Activated CD4-positive, alpha-beta T cell treated with anti-CD3 and anti-CD28 coated beads, Interleukin-2, Interleukin-4, amounts not matched to agents 100 ng/mL and 50 ng/mL, durations not matched to agents 16 hours and 8 hours (primary cell): ENCODE measurements around the gene OCIAD2.
A peak's percentile ranks its signal among the peaks of the same experiment; 100 is the strongest.
"Not testable (repeated sequence)": the region's sequence is repeated elsewhere in the genome, so short reads cannot be mapped to it uniquely, and the experiment has no call there.

Experiments
- DNase-seq: peaks from one replicate; pipeline ENCODE4 v3.0.0-alpha.2; 2020; ENCODE audit warnings: low spot score

OCIAD2 gene

GRCh38 chr4:48854395-48854683 is 52.2 kb downstream of the OCIAD2 start:
- DNase-seq, result no peak

GRCh38 chr4:48853604-48854394 is 52.8 kb downstream of the OCIAD2 start:
- DNase-seq, result no peak

- DNase-seq, result peak; percentile 16
Measured at GRCh38 chr4:48851651-48852050, 54.9 kb downstream of the OCIAD2 start.

- not testable (repeated sequence) for DNase-seq
Measured at GRCh38 chr4:48848799-48849198, 57.8 kb downstream of the OCIAD2 start.

GRCh38 chr4:48844843-48845242 is 61.7 kb downstream of the OCIAD2 start:
- no peak for DNase-seq

- no peak for DNase-seq
Measured at GRCh38 chr4:48841045-48841827, 65.3 kb downstream of the OCIAD2 start.

- DNase-seq, result no peak
Measured at GRCh38 chr4:48836658-48837057, 69.9 kb downstream of the OCIAD2 start.
